ENCODE results near the gene EMC6.
A peak's percentile ranks its signal among the peaks of the same experiment; 100 is the strongest.

The EMC6 gene

GRCh38 chr17:3647251-3647650, 21.4 kb upstream of the EMC6 start:
- H3K9me3 Mint-ChIP-seq, result no peaks in the 10 kb centered on the region
- H3K27ac Mint-ChIP-seq, result peak overlapping the region; percentile 97
- H3K27me3 Mint-ChIP-seq (ENCODE audit: low read depth, poor library complexity), result peaks cover 3% of the 10 kb centered on the region

DNA sequence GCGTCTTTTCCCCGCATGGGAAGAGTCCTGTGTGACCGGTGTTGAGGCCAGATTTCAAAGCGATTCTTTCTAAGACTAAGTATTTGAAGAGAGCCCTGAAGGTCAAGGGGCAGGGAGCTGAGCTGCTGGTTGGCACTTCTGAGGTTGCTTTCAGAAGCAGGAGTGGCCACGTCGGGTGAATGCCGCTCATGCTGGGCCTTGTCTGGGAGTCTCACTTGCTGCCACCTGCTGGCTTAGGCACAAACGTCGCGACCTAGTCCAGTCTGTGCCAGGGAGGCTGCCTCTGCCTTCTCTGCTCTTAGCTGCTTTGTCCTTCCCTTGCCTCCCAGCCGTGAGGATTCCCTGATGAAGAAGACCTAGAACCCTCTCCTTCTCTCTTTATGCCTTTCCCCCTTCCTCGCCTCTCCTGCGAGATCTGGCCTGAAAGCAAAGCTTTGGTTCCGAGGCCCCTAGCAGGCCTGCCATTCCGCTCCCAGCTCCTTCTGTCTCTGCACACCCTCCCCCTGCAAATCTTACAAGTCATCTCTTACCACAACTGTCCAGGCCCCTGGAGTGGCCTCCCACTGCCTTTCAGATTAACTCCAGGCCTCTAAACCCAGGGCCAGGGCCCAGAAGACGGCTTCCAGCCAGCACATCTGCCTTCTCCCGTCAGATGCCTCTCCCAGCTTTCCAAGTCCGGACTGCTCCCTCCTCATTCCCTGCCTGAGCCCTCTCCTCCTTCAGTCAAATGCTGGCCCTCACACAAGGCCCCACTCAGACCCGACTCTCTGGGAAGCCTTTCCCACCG, 20.6 kb upstream of the EMC6 start:
- DNase-seq, result peak; percentile 68
- Mint-ChIP-seq H3K27ac (peak overlapping the region; percentile 97), H3K4me3 (no peak overlapping the region), H3K36me3 (ENCODE audit: low read depth) (peaks cover 4% of the 10 kb centered on the region), H3K4me1 (peaks cover 26% of the 10 kb centered on the region), H3K27me3 (ENCODE audit: low read depth, poor library complexity) (peaks cover 3% of the 10 kb centered on the region), H3K9me3 (no peaks in the 10 kb centered on the region)
- TF ChIP-seq, protein P1, sequence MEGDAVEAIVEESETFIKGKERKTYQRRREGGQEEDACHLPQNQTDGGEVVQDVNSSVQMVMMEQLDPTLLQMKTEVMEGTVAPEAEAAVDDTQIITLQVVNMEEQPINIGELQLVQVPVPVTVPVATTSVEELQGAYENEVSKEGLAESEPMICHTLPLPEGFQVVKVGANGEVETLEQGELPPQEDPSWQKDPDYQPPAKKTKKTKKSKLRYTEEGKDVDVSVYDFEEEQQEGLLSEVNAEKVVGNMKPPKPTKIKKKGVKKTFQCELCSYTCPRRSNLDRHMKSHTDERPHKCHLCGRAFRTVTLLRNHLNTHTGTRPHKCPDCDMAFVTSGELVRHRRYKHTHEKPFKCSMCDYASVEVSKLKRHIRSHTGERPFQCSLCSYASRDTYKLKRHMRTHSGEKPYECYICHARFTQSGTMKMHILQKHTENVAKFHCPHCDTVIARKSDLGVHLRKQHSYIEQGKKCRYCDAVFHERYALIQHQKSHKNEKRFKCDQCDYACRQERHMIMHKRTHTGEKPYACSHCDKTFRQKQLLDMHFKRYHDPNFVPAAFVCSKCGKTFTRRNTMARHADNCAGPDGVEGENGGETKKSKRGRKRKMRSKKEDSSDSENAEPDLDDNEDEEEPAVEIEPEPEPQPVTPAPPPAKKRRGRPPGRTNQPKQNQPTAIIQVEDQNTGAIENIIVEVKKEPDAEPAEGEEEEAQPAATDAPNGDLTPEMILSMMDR (IDR thresholded peaks at IDR 0.05), result peak; percentile 46

More at GRCh38 chr17:3647251-3647650, 21.4 kb upstream of the EMC6 start:
- TF ChIP-seq, protein P1 (IDR thresholded peaks at IDR 0.05), result no peak
- H3K36me3 Mint-ChIP-seq (ENCODE audit: low read depth), result peaks cover 4% of the 10 kb centered on the region
- no peak for DNase-seq
- no peak overlapping the region for H3K4me3 Mint-ChIP-seq
- H3K4me1 Mint-ChIP-seq, result peaks cover 26% of the 10 kb centered on the region

- no peak for DNase-seq
- Mint-ChIP-seq H3K4me1 (peaks cover 6% of the 10 kb centered on the region), H3K9me3 (no peaks in the 10 kb centered on the region), H3K4me3 (no peak overlapping the region), H3K27me3 (ENCODE audit: low read depth, poor library complexity) (no peaks in the 10 kb centered on the region), H3K27ac (no peak overlapping the region), H3K36me3 (ENCODE audit: low read depth) (no peaks in the 10 kb centered on the region)
- TF ChIP-seq, protein P1 (IDR thresholded peaks at IDR 0.05), result no peak
Measured at GRCh38 chr17:3655766-3656165, 12.8 kb upstream of the EMC6 start.

DNA sequence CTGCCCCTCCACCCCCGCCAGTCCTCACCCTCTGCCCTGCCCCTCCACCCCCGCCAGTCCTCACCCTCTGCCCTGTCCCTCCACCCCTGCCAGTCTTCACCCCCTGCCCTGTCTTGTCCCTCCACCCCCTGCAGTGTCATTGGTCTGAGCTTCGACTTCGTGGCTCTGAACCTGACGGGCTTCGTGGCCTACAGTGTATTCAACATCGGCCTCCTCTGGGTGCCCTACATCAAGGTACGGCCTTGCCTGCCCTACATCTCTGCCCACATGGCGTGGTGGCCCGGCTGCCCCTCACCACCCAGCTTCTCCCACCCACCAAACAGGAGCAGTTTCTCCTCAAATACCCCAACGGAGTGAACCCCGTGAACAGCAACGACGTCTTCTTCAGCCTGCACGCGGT, 12.3 kb upstream of the EMC6 start:
- Mint-ChIP-seq H3K36me3 (ENCODE audit: low read depth) (no peaks in the 10 kb centered on the region), H3K4me1 (peaks cover 6% of the 10 kb centered on the region), H3K27ac (no peak overlapping the region), H3K27me3 (ENCODE audit: low read depth, poor library complexity) (no peaks in the 10 kb centered on the region), H3K4me3 (no peak overlapping the region), H3K9me3 (no peaks in the 10 kb centered on the region)
- DNase-seq, result no peak
- TF ChIP-seq, protein P1 (IDR thresholded peaks at IDR 0.05), result no peak

GRCh38 chr17:3656755-3657587, 11.6 kb upstream of the EMC6 start:
- DNase-seq, result no peak
- Mint-ChIP-seq H3K9me3 (no peaks in the 10 kb centered on the region), H3K4me3 (no peak overlapping the region), H3K27ac (peak overlapping the region; percentile 67), H3K4me1 (peaks cover 6% of the 10 kb centered on the region), H3K36me3 (ENCODE audit: low read depth) (no peaks in the 10 kb centered on the region), H3K27me3 (ENCODE audit: low read depth, poor library complexity) (no peaks in the 10 kb centered on the region)
- TF ChIP-seq, protein P1 (IDR thresholded peaks at IDR 0.05), result no peak

Data from nephron progenitor cell (in vitro differentiated cells).